IMR-90 (cell line): ENCODE data around the gene RXRB.

Source experiments
- BHLHE40 ChIP-seq: fragments of 150-350 bp; IDR thresholded peaks from 2 replicates; pipeline ENCODE4 v1.6.1; 2016; ENCODE audit warnings: mild to moderate bottlenecking, low read depth, low read length
- FOS ChIP-seq: fragments of 150-350 bp; IDR thresholded peaks from 2 replicates; pipeline ENCODE4 v1.6.1; 2016; ENCODE audit warnings: low read depth, low read length
- MAFK ChIP-seq: IDR thresholded peaks from 2 replicates; pipeline ENCODE4 v1.6.1; 2012; ENCODE audit warnings: low read depth, low read length, improper control_type of control experiment
- MXI1 ChIP-seq: IDR thresholded peaks from 2 replicates; pipeline ENCODE4 v1.6.1; 2012; ENCODE audit warnings: low read depth, mild to moderate bottlenecking, low read length, moderate library complexity, borderline replicate concordance
- POLR2A ChIP-seq: IDR thresholded peaks from 2 replicates; pipeline ENCODE4 v1.6.1; 2012; ENCODE audit warnings: mild to moderate bottlenecking, low read depth, low read length
- RAD21 ChIP-seq: IDR thresholded peaks from 2 replicates; pipeline ENCODE4 v1.6.1; 2012; ENCODE audit warnings: low read length, improper control_type of control experiment
- RCOR1 ChIP-seq: IDR thresholded peaks from 2 replicates; pipeline ENCODE4 v1.6.1; 2012; ENCODE audit warnings: mild to moderate bottlenecking, low read length, improper control_type of control experiment; ENCODE audit not compliant: insufficient replicate concordance
- SMC3 ChIP-seq: fragments of 150-350 bp; IDR thresholded peaks from 2 replicates; pipeline ENCODE4 v1.6.1; 2016; ENCODE audit warnings: low read depth, mild to moderate bottlenecking, antibody characterized with exemption, low read length, moderate library complexity
- TF ChIP-seq, protein P1 (sequence below): conservative IDR thresholded peaks from 2 replicates; pipeline ENCODE4 v1.5.1; 2012; ENCODE audit warnings: mild to moderate bottlenecking, low read depth, low read length, improper control_type of control experiment

- TF ChIP-seq, protein P1, sequence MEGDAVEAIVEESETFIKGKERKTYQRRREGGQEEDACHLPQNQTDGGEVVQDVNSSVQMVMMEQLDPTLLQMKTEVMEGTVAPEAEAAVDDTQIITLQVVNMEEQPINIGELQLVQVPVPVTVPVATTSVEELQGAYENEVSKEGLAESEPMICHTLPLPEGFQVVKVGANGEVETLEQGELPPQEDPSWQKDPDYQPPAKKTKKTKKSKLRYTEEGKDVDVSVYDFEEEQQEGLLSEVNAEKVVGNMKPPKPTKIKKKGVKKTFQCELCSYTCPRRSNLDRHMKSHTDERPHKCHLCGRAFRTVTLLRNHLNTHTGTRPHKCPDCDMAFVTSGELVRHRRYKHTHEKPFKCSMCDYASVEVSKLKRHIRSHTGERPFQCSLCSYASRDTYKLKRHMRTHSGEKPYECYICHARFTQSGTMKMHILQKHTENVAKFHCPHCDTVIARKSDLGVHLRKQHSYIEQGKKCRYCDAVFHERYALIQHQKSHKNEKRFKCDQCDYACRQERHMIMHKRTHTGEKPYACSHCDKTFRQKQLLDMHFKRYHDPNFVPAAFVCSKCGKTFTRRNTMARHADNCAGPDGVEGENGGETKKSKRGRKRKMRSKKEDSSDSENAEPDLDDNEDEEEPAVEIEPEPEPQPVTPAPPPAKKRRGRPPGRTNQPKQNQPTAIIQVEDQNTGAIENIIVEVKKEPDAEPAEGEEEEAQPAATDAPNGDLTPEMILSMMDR, result no peak
- no peak for TF ChIP-seq POLR2A
- TF ChIP-seq FOS, result no peak
- TF ChIP-seq MXI1, result no peak
- TF ChIP-seq BHLHE40, result no peak
- no peak for TF ChIP-seq SMC3
- TF ChIP-seq RCOR1, result no peak
- TF ChIP-seq RAD21, result no peak
- no peak for TF ChIP-seq MAFK
These were observed 22.7 kb downstream of the RXRB start for GRCh38 chr6:33177552-33178446.
